ENCODE results near the gene CALML3. TPM values are rescaled to one million over a fixed set of nuclear protein-coding genes. Genes with fewer than 3 reads are reported as not detected.

Gene CALML3
- total RNA-seq, 3 donors from 2014 or later (not counting 1 experiment from before 2014, with no cell fraction given): not detected

DNA sequence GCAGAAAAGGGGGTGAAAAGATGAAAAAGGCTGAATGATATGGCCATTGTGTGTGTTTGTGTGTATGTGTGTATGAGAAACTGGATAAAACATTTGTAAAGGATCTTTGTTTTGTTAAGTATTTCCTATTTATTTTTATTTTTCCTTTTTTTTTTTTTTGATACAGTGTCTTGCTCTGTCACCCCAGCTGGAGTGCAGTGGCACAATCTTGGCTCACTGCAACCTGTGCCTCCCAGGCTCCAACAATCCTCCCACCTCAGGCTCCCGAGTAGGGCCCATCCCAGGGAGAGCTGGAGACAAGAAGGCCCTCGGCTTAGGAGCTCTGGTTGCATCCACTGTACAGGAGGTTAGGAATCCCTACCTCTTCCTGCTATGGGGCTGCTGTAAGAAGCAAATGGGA, 18.5 kb upstream of the CALML3 start:
- no peaks in the 10 kb centered on the region for H3K36me3 ChIP-seq (ENCODE audit: control insufficient read depth, insufficient read depth, low read length)
- Mint-ChIP-seq H3K36me3 (no peaks in the 10 kb centered on the region), H3K27ac (no peak overlapping the region), H3K4me3 (no peak overlapping the region), H3K9me3 (no peaks in the 10 kb centered on the region), H3K27me3 (ENCODE audit: low read depth in 2 of 2) (peaks cover 0 to 16% of the 10 kb centered on the region in 2 donors), H3K4me1 (no peaks in the 10 kb centered on the region)
- H3K27ac ChIP-seq (ENCODE audit: low read length): no peak overlapping the region
- DNase-seq (no peak), ATAC-seq (no peak)
- intact Hi-C loops (cut with micrococcal nuclease): no loop called here
- H3K9me3 ChIP-seq (ENCODE audit: control insufficient read depth, insufficient read depth, low read length): no peaks in the 10 kb centered on the region
- H3K4me1 ChIP-seq (ENCODE audit: control insufficient read depth, insufficient read depth, low read length): no peaks in the 10 kb centered on the region
- peaks cover 2% of the 10 kb centered on the region for H3K27me3 ChIP-seq (ENCODE audit: control insufficient read depth, insufficient read depth, low read length)
- 85% methylated on average over 2 of the region's 2 CpGs for WGBS (ENCODE audit: insufficient coverage)
- TF ChIP-seq, protein P1, sequence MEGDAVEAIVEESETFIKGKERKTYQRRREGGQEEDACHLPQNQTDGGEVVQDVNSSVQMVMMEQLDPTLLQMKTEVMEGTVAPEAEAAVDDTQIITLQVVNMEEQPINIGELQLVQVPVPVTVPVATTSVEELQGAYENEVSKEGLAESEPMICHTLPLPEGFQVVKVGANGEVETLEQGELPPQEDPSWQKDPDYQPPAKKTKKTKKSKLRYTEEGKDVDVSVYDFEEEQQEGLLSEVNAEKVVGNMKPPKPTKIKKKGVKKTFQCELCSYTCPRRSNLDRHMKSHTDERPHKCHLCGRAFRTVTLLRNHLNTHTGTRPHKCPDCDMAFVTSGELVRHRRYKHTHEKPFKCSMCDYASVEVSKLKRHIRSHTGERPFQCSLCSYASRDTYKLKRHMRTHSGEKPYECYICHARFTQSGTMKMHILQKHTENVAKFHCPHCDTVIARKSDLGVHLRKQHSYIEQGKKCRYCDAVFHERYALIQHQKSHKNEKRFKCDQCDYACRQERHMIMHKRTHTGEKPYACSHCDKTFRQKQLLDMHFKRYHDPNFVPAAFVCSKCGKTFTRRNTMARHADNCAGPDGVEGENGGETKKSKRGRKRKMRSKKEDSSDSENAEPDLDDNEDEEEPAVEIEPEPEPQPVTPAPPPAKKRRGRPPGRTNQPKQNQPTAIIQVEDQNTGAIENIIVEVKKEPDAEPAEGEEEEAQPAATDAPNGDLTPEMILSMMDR (IDR thresholded peaks at IDR 0.05): no peak
- no peak overlapping the region for H3K4me3 ChIP-seq (ENCODE audit: low read length)

DNA sequence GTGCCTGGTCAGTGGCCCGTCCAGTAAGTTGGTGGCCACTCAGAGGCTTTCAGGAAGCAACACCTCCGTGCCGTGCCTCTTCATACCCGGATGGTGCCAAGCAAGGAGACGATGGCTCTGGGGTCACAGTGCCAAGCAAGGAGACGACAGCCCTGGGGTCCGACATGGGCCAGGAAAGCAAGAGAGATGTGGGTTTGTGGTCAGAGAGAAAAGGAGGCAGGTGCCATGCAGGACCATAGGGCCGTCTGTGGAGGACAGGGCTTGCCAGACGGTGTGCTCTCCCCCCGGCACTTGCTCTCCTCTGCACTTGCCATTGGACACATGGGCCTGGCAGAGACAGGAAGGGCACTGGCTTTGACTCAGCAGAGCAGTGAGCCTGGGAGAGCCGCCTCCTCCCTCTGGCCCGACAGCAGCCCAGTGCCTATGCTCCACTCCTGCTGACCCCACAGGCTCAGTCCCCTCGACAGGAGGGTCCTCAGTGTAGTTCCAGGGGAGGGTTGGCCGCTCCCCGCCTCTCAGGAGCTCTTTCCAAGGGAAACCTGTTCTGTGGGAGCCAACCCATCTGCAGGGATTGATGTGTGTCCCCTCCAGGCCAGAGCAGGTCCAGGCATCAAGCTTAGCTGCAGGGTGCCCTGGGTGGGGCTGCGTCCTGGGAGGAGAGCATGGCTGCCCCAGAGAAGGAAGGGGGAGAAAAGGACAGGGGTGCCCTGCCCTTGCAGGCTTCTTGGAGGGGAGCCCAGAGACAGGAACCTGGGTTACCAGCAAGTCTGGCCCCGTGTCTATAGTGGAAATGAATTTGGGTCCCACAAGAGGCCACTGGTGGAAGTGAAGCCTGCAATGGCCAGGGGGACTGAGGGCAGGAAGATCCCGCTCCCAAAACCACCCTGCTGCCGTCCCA, 17.8 kb upstream of the CALML3 start:
- WGBS (ENCODE audit: insufficient coverage): 81% methylated on average over 19 of the region's 19 CpGs

DNA sequence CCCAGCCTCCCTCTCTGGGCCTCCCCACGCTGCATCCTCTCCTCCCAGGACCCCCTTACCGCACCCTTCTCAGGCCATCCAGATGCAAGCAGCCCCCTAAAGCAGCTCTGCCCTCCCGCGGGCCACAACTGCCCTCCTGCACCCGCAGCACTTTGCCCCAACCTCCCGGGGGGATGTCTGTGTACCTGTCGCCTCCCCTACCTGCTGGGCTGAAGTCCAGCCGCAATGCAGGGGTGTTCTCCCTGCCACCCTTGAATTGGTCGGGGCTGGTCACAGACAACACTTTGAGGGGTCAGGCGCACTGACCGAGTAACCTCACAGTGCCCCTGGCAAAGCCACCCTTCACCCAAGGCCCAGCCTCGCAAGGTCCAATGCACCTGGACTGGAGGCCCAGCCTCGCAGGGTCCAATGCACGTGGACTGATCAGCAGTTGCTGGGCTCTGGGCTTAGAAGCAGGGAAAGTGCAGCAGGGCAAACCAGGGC, 17.1 kb upstream of the CALML3 start:
- no peaks in the 10 kb centered on the region for H3K36me3 ChIP-seq (ENCODE audit: control insufficient read depth, insufficient read depth, low read length)
- no peaks in the 10 kb centered on the region for H3K4me1 Mint-ChIP-seq
- H3K4me3 Mint-ChIP-seq: no peak overlapping the region
- no peaks in the 10 kb centered on the region for H3K4me1 ChIP-seq (ENCODE audit: control insufficient read depth, insufficient read depth, low read length)
- no peak overlapping the region for H3K4me3 ChIP-seq (ENCODE audit: low read length)
- H3K27me3 ChIP-seq (ENCODE audit: control insufficient read depth, insufficient read depth, low read length): peaks cover 2% of the 10 kb centered on the region
- intact Hi-C loops (cut with micrococcal nuclease): no loop called here
- H3K27me3 Mint-ChIP-seq (ENCODE audit: low read depth in 2 of 2): peaks cover 0 to 15% of the 10 kb centered on the region in 2 donors
- DNase-seq: no peak
- no peak for ATAC-seq
- H3K36me3 Mint-ChIP-seq: no peaks in the 10 kb centered on the region
- no peak overlapping the region for H3K27ac Mint-ChIP-seq
- H3K9me3 Mint-ChIP-seq: no peaks in the 10 kb centered on the region
- WGBS (ENCODE audit: insufficient coverage): 93% methylated on average over 14 of the region's 14 CpGs
- H3K9me3 ChIP-seq (ENCODE audit: control insufficient read depth, insufficient read depth, low read length): no peaks in the 10 kb centered on the region
- TF ChIP-seq, protein P1 (IDR thresholded peaks at IDR 0.05): no peak
- no peak overlapping the region for H3K27ac ChIP-seq (ENCODE audit: low read length)

More for the DNA sequence above, 17.8 kb upstream of the CALML3 start:
- intact Hi-C loops (cut with micrococcal nuclease): no loop called here
- Histone ChIP-seq H3K4me1 (ENCODE audit: control insufficient read depth, insufficient read depth, low read length) (no peaks in the 10 kb centered on the region), H3K9me3 (ENCODE audit: control insufficient read depth, insufficient read depth, low read length) (no peaks in the 10 kb centered on the region), H3K4me3 (ENCODE audit: low read length) (no peak overlapping the region), H3K27ac (ENCODE audit: low read length) (no peak overlapping the region), H3K27me3 (ENCODE audit: control insufficient read depth, insufficient read depth, low read length) (peaks cover 2% of the 10 kb centered on the region), H3K36me3 (ENCODE audit: control insufficient read depth, insufficient read depth, low read length) (no peaks in the 10 kb centered on the region)
- DNase-seq (no peak), ATAC-seq (no peak)
- Mint-ChIP-seq H3K27ac (no peak overlapping the region), H3K9me3 (no peaks in the 10 kb centered on the region), H3K4me3 (no peak overlapping the region), H3K4me1 (no peaks in the 10 kb centered on the region), H3K36me3 (no peaks in the 10 kb centered on the region), H3K27me3 (ENCODE audit: low read depth in 2 of 2) (peaks cover 0 to 16% of the 10 kb centered on the region in 2 donors)
- TF ChIP-seq, protein P1 (IDR thresholded peaks at IDR 0.05): no peak
